Mucosa of descending colon (tissue), 3 donors: Measurements from ENCODE around the gene GPBP1. TPM values are rescaled to one million over a fixed set of nuclear protein-coding genes. Genes with fewer than 3 reads are reported as not detected.

Experiments
- ATAC-seq: fragments of 200-7000 bp; cut with Tn5 transposase; one replicate; pipeline ENCODE4 v1.9.1; 2020; ENCODE audit warnings: mild to moderate bottlenecking, moderate library complexity
- DNase-seq, 3 donors: peaks; one replicate each; pipeline ENCODE4 v3.0.0-alpha.2; 2020
- H3K36me3 ChIP-seq: fragments of 200-600 bp; one replicate; pipeline ENCODE4 v1.8.0; 2021; ENCODE audit warnings: low read depth, mild to moderate bottlenecking
- H3K4me1 ChIP-seq: fragments of 200-600 bp; one replicate; pipeline ENCODE4 v1.8.0; 2021; ENCODE audit warnings: low read depth, mild to moderate bottlenecking
- H3K4me3 ChIP-seq: fragments of 200-600 bp; one replicate; pipeline ENCODE4 v1.8.0; 2021; ENCODE audit warnings: mild to moderate bottlenecking
- H3K9me3 ChIP-seq: fragments of 200-600 bp; one replicate; pipeline ENCODE4 v1.8.0; 2021; ENCODE audit warnings: mild to moderate bottlenecking
- CTCF ChIP-seq: fragments of 200-600 bp; IDR thresholded peaks from one replicate; pipeline ENCODE4 v1.8.0; 2022; ENCODE audit warnings: antibody characterized with exemption, mild to moderate bottlenecking
- intact Hi-C, 2 donors: fragments of 100-400 bp; cut with DNase I in 1 of 2; cut with micrococcal nuclease in 1 of 2; formaldehyde crosslinking; loops; one replicate each; pipeline versions ENCODE4 v1.11.0 to v1.11.1; 2022; cut with DNase I, micrococcal nuclease
- total RNA-seq, 3 donors: library from RNA; stranded (reverse); fragmentation: NEBNext Ultra II Directional in 2 of 3; extraction: Animal tissue kit (Norgen Biotek cat#: 25700) in 2 of 3; gene quantifications; one replicate each; pipeline versions ENCODE4 v1.2.1 to v1.2.4, GENCODE V29; 2021 to 2023
- donor health status: DM: no; HTN: no; CAD: no; lungs with moderate emphysema.
- donor health status: DM: no; HTN: no; CAD: no.
- donor health status: DM: no; HTN: yes; CAD: no.

The GPBP1 gene
- total RNA-seq, 3 donors from 2014 or later = 59.8 to 75.3 (median 74.0) TPM

GRCh38 chr5:57249265-57249874 is 75.5 kb downstream of the GPBP1 start:
- intact Hi-C loops = no loop called here
- Histone ChIP-seq H3K36me3 (no peaks in the 10 kb centered on the region), H3K9me3 (no peaks in the 10 kb centered on the region), H3K4me3 (no peak overlapping the region), H3K4me1 (no peaks in the 10 kb centered on the region)
- no peak for TF ChIP-seq CTCF
- DNase-seq (no peak), ATAC-seq (no peak)

GRCh38 chr5:57258052-57258451 is 84.2 kb downstream of the GPBP1 start:
- DNase-seq = no peak
- Histone ChIP-seq H3K9me3 (no peaks in the 10 kb centered on the region), H3K4me1 (no peaks in the 10 kb centered on the region), H3K36me3 (no peaks in the 10 kb centered on the region), H3K4me3 (no peak overlapping the region)
- TF ChIP-seq CTCF = no peak
- intact Hi-C loops = no loop called here
- no peak for ATAC-seq

- no peak for TF ChIP-seq CTCF
- DNase-seq = no peak
- Histone ChIP-seq H3K36me3 (no peaks in the 10 kb centered on the region), H3K4me3 (no peak overlapping the region), H3K9me3 (no peaks in the 10 kb centered on the region), H3K4me1 (no peaks in the 10 kb centered on the region)
- no peak for ATAC-seq
- intact Hi-C loops = no loop called here
These were observed 85.1 kb downstream of the GPBP1 start for GRCh38 chr5:57258943-57259342.

GRCh38 chr5:57259704-57260103 is 85.8 kb downstream of the GPBP1 start:
- ATAC-seq (no peak), DNase-seq (no peak)
- Histone ChIP-seq H3K9me3 (no peaks in the 10 kb centered on the region), H3K36me3 (no peaks in the 10 kb centered on the region), H3K4me1 (no peaks in the 10 kb centered on the region), H3K4me3 (no peak overlapping the region)
- intact Hi-C loops = no loop called here
- TF ChIP-seq CTCF = no peak

GRCh38 chr5:57262541-57262940 is 88.7 kb downstream of the GPBP1 start:
- intact Hi-C loops = no loop called here
- no peaks in the 10 kb centered on the region for H3K9me3 ChIP-seq
- H3K4me1 ChIP-seq = no peaks in the 10 kb centered on the region
- no peak for TF ChIP-seq CTCF
- no peak for ATAC-seq
- H3K4me3 ChIP-seq = no peak overlapping the region
- H3K36me3 ChIP-seq = no peaks in the 10 kb centered on the region
- DNase-seq = no peak

GRCh38 chr5:57267805-57268204 is 93.9 kb downstream of the GPBP1 start:
- ATAC-seq (no peak), DNase-seq (no peak)
- H3K4me3 ChIP-seq = no peak overlapping the region
- H3K9me3 ChIP-seq = no peaks in the 10 kb centered on the region
- intact Hi-C loops = no loop called here
- no peak for TF ChIP-seq CTCF
- H3K36me3 ChIP-seq = no peaks in the 10 kb centered on the region
- peaks cover 8% of the 10 kb centered on the region for H3K4me1 ChIP-seq
